SK-N-SH treated with all-trans-retinoic acid at 6 μM for 48 hours (cell line): Measurements from ENCODE around the gene KCNH1.

Experiments used
- ATAC-seq: fragments of 200-7000 bp; cut with Tn5 transposase; 3 replicates; pipeline ENCODE4 v1.9.1; 2020; ENCODE audit warnings: mild to moderate bottlenecking, moderate library complexity
- BACH2 ChIP-seq: fragments of 250-450 bp; sonication (Bioruptor Pico); IDR thresholded peaks from 2 replicates; pipeline ENCODE4 v1.9.0; 2021; ENCODE audit warnings: mild to moderate bottlenecking, borderline replicate concordance
- CREB5 ChIP-seq: fragments of 250-450 bp; sonication (Bioruptor Pico); IDR thresholded peaks from 2 replicates; pipeline ENCODE4 v1.5.1; 2020; ENCODE audit warnings: low read depth, mild to moderate bottlenecking, moderate library complexity
- CSRNP3 ChIP-seq: fragments of 250-450 bp; sonication (Bioruptor Pico); IDR thresholded peaks from 2 replicates; pipeline ENCODE4 v1.5.1; 2021; ENCODE audit warnings: mild to moderate bottlenecking, moderate library complexity
- ESRRG ChIP-seq: fragments of 250-450 bp; sonication (Bioruptor Pico); IDR thresholded peaks from 2 replicates; pipeline ENCODE4 v1.6.1; 2021; ENCODE audit warnings: mild to moderate bottlenecking
- ISL1 ChIP-seq: fragments of 250-450 bp; sonication (Bioruptor Pico); IDR thresholded peaks from 2 replicates; pipeline ENCODE4 v2.1.2; 2022; ENCODE audit warnings: mild to moderate bottlenecking, moderate library complexity
- OSR1 ChIP-seq: fragments of 250-450 bp; sonication (Bioruptor Pico); IDR thresholded peaks from 2 replicates; pipeline ENCODE4 v1.8.0; 2022; ENCODE audit warnings: moderate library complexity, mild to moderate bottlenecking, inconsistent platforms
- POU6F1 ChIP-seq: fragments of 250-450 bp; sonication (Bioruptor Pico); IDR thresholded peaks from 2 replicates; pipeline ENCODE4 v1.8.0; 2021; ENCODE audit warnings: low read depth, mild to moderate bottlenecking, moderate library complexity, borderline replicate concordance
- PPARA ChIP-seq: fragments of 250-450 bp; sonication (Bioruptor Pico); IDR thresholded peaks from 2 replicates; pipeline ENCODE4 v1.5.0; 2020; ENCODE audit warnings: mild to moderate bottlenecking, borderline replicate concordance
- RARB ChIP-seq: fragments of 250-450 bp; sonication (Bioruptor Pico); IDR thresholded peaks from 2 replicates; pipeline ENCODE4 v1.8.0; 2021; ENCODE audit warnings: mild to moderate bottlenecking, moderate library complexity
- SNAI2 ChIP-seq: fragments of 250-450 bp; sonication (Bioruptor Pico); IDR thresholded peaks from 2 replicates; pipeline ENCODE4 v1.5.0; 2020; ENCODE audit warnings: mild to moderate bottlenecking, moderate library complexity
- TCF4 ChIP-seq: fragments of 250-450 bp; sonication (Bioruptor Pico); IDR thresholded peaks from 2 replicates; pipeline ENCODE4 v1.8.0; 2021; ENCODE audit warnings: mild to moderate bottlenecking, moderate library complexity, borderline replicate concordance
- TOX ChIP-seq: fragments of 250-450 bp; sonication (Bioruptor Pico); IDR thresholded peaks from 2 replicates; pipeline ENCODE4 v1.8.0; 2021; ENCODE audit warnings: mild to moderate bottlenecking, moderate library complexity, borderline replicate concordance
- TSHZ2 ChIP-seq: fragments of 250-450 bp; sonication (Bioruptor Pico); IDR thresholded peaks from 2 replicates; pipeline ENCODE4 v1.5.0; 2020; ENCODE audit warnings: mild to moderate bottlenecking, moderate library complexity
- ZC3H10 ChIP-seq: fragments of 250-450 bp; sonication (Bioruptor Pico); IDR thresholded peaks from 2 replicates; pipeline ENCODE4 v1.5.1; 2021; ENCODE audit warnings: mild to moderate bottlenecking, moderate library complexity
- ZFP3 ChIP-seq: fragments of 250-450 bp; sonication (Bioruptor Pico); IDR thresholded peaks from 2 replicates; pipeline ENCODE4 v1.5.0; 2020; ENCODE audit warnings: mild to moderate bottlenecking, moderate library complexity
- ZFP30 ChIP-seq: fragments of 450-650 bp; formaldehyde crosslinking; IDR thresholded peaks from 2 replicates; pipeline ENCODE4 v1.5.0; 2022; ENCODE audit warnings: mild to moderate bottlenecking, moderate library complexity
- ZNF565 ChIP-seq: fragments of 450-650 bp; formaldehyde crosslinking; conservative IDR thresholded peaks from 2 replicates; pipeline ENCODE4 v1.5.0; 2020; ENCODE audit warnings: low read depth, mild to moderate bottlenecking, moderate library complexity
- ZNF70 ChIP-seq: fragments of 450-650 bp; formaldehyde crosslinking; IDR thresholded peaks from 2 replicates; pipeline ENCODE4 v1.5.0; 2020; ENCODE audit warnings: mild to moderate bottlenecking, moderate library complexity
- ZNF8 ChIP-seq: fragments of 450-650 bp; formaldehyde crosslinking; IDR thresholded peaks from 2 replicates; pipeline ENCODE4 v1.5.0; 2020; ENCODE audit warnings: mild to moderate bottlenecking, moderate library complexity
- TF ChIP-seq, protein P1 (sequence below): fragments of 250-450 bp; sonication (Bioruptor Pico); IDR thresholded peaks from 2 replicates; pipeline ENCODE4 v1.8.0; 2020; ENCODE audit warnings: mild to moderate bottlenecking, moderate library complexity, borderline replicate concordance

KCNH1 gene

DNA sequence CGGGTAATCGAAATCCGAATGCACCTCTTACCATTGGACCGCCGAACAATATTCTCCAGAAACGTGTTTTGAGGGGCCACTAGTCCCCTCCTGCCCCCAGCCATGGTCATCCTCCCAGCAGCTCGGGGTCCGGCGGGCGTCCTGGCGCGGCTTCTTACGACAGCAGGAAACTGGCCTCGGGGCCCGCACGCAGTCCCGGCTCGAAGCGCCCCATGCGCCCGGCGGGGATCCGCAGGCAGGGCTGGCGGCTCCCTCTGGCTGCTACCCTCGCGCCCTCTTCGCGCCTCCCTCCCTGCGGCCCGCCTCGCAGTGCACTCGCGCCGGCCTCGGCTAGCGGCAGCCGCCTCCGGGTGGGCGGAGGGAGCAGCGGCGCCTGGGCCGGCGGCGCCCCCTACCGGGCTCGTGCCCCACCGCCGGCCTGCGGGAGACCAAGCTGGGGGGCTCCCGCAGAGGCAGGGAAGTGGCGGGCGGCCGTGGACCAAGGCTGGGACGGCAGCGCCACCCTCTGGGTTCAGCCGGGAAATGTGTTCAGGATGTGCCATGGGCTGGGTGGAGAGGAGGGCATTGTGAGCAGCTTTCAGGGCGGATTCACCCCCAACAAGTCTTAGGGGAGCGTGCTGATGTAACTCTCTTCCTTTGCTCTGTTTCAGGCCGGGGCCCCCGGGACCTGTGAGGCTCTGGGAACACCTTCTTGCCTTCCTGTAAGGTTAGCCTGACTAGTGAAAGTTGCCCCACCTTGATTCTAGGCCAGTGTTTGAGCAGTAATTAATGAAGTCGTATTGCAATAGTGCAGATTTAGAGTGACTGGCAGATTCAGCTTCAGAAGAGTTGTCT is at the start of gene KCNH1:
TSS of gene KCNH1 (minus strand) at position 313 of the 834 bp plus-strand sequence. CDS start at position 110, 203 bp downstream.
- peak; percentile 97 for ATAC-seq
- TF ChIP-seq TSHZ2 (CRISPR knock-in tag) (peak; percentile 23; the same call in 1 of the 2 replicates), ZFP30 (no peak), ZNF8 (peak; percentile 90), SNAI2 (CRISPR knock-in tag) (0 out of 2 replicates have a peak, but pooled peaks have one; percentile 42), CREB5 (no peak), ZFP3 (CRISPR knock-in tag) (no peak), RARB (CRISPR knock-in tag) (no peak)

DNA sequence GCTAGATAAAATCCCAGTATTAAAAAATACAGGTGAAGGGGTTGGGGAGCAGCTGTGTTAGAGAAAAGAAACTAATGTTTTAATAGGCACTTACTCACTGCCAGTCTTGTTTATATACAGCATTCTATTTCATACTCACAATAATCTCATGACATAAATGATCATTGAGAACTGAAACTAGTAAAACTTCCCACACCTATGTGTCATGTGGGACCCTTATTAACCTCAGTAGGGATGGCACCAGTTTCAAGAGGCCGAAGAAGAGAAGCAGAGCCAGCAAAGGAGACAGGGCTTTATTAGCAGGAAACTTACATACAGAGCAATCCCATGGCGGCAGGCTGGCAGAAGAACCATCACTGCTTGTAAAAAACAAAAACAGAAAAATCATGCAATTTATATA is 48.8 kb upstream of the KCNH1 start:
- no peak for TF ChIP-seq POU6F1
- TF ChIP-seq ZFP3 (CRISPR knock-in tag), result no peak
- TF ChIP-seq SNAI2 (CRISPR knock-in tag), result no peak
- TF ChIP-seq, all 23 proteins: peak for 0
- ATAC-seq, result no peak

- TF ChIP-seq ZFP3 (CRISPR knock-in tag) (no peak), TSHZ2 (CRISPR knock-in tag) (no peak), BACH2 (no peak), TCF4 (no peak), TOX (CRISPR knock-in tag) (no peak), ESRRG (CRISPR knock-in tag) (no peak), ISL1 (CRISPR knock-in tag) (no peak), PPARA (CRISPR knock-in tag) (no peak), CSRNP3 (CRISPR knock-in tag) (no peak), ZNF565 (CRISPR knock-in tag) (no peak), OSR1 (CRISPR knock-in tag) (no peak), ZNF8 (no peak), ZNF70 (CRISPR knock-in tag) (no peak), ZC3H10 (CRISPR knock-in tag) (no peak), ZFP30 (no peak), CREB5 (no peak), POU6F1 (no peak), RARB (CRISPR knock-in tag) (no peak)
- TF ChIP-seq, protein P1, sequence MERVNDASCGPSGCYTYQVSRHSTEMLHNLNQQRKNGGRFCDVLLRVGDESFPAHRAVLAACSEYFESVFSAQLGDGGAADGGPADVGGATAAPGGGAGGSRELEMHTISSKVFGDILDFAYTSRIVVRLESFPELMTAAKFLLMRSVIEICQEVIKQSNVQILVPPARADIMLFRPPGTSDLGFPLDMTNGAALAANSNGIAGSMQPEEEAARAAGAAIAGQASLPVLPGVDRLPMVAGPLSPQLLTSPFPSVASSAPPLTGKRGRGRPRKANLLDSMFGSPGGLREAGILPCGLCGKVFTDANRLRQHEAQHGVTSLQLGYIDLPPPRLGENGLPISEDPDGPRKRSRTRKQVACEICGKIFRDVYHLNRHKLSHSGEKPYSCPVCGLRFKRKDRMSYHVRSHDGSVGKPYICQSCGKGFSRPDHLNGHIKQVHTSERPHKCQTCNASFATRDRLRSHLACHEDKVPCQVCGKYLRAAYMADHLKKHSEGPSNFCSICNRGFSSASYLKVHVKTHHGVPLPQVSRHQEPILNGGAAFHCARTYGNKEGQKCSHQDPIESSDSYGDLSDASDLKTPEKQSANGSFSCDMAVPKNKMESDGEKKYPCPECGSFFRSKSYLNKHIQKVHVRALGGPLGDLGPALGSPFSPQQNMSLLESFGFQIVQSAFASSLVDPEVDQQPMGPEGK, result no peak
- TF ChIP-seq, all 23 proteins: peak for 0
- ATAC-seq, result no peak
These were observed 40.4 kb upstream of the KCNH1 start for GRCh38 chr1:211174375-211174774.
